Endothelial cell (in vitro differentiated cells): ENCODE data around the gene CAMTA1. TPM values are rescaled to one million over a fixed set of nuclear protein-coding genes. Genes with fewer than 3 reads are reported as not detected.

ENCODE experiments used
- DNase-seq: peaks from one replicate; pipeline ENCODE4 v3.0.0; 2021; ENCODE audit warnings: low spot score
- H3K27ac Mint-ChIP-seq: one replicate; pipeline ENCODE4 v1.8.0; 2021; ENCODE audit warnings: mixed read lengths, inconsistent platforms; ENCODE audit not compliant: unreplicated experiment
- H3K27me3 Mint-ChIP-seq: one replicate; pipeline ENCODE4 v1.8.0; 2021; ENCODE audit warnings: mild to moderate bottlenecking, moderate library complexity, mixed read lengths, inconsistent platforms; ENCODE audit not compliant: unreplicated experiment
- H3K36me3 Mint-ChIP-seq: one replicate; pipeline ENCODE4 v1.8.0; 2021; ENCODE audit warnings: mild to moderate bottlenecking, low read depth, mixed read lengths, inconsistent platforms; ENCODE audit not compliant: unreplicated experiment
- H3K4me1 Mint-ChIP-seq: one replicate; pipeline ENCODE4 v1.8.0; 2021; ENCODE audit warnings: mild to moderate bottlenecking, mixed read lengths, inconsistent platforms; ENCODE audit not compliant: unreplicated experiment
- H3K4me3 Mint-ChIP-seq: one replicate; pipeline ENCODE4 v1.8.0; 2021; ENCODE audit warnings: mild to moderate bottlenecking, mixed read lengths, inconsistent platforms; ENCODE audit not compliant: unreplicated experiment
- H3K9me3 Mint-ChIP-seq: one replicate; pipeline ENCODE4 v1.8.0; 2021; ENCODE audit warnings: mixed read lengths, inconsistent platforms; ENCODE audit not compliant: unreplicated experiment
- total RNA-seq: library from RNA; stranded (reverse); fragmentation: NEBNext Ultra II Directional; extraction: Animal tissue kit (Norgen Biotek cat#: 25700); gene quantifications from one replicate; pipeline ENCODE4 v1.2.1, GENCODE V29; 2021; ENCODE audit not compliant: unreplicated experiment
- TF ChIP-seq, protein P1 (sequence below): fragments of 200-600 bp; sonication (generic); IDR thresholded peaks from one replicate; pipeline ENCODE4 v1.5.0; 2021; ENCODE audit warnings: antibody characterized with exemption; ENCODE audit not compliant: unreplicated experiment

CAMTA1 gene
- total RNA-seq, 1 donor from 2014 or later: 87.3 TPM

- Mint-ChIP-seq H3K4me3 (no peak overlapping the region), H3K27ac (no peak overlapping the region), H3K9me3 (peaks cover 7% of the 10 kb centered on the region), H3K36me3 (no peaks in the 10 kb centered on the region), H3K27me3 (no peaks in the 10 kb centered on the region), H3K4me1 (peaks cover 7% of the 10 kb centered on the region)
- TF ChIP-seq, protein P1, sequence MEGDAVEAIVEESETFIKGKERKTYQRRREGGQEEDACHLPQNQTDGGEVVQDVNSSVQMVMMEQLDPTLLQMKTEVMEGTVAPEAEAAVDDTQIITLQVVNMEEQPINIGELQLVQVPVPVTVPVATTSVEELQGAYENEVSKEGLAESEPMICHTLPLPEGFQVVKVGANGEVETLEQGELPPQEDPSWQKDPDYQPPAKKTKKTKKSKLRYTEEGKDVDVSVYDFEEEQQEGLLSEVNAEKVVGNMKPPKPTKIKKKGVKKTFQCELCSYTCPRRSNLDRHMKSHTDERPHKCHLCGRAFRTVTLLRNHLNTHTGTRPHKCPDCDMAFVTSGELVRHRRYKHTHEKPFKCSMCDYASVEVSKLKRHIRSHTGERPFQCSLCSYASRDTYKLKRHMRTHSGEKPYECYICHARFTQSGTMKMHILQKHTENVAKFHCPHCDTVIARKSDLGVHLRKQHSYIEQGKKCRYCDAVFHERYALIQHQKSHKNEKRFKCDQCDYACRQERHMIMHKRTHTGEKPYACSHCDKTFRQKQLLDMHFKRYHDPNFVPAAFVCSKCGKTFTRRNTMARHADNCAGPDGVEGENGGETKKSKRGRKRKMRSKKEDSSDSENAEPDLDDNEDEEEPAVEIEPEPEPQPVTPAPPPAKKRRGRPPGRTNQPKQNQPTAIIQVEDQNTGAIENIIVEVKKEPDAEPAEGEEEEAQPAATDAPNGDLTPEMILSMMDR: no peak
- DNase-seq: no peak
Measured at GRCh38 chr1:6924891-6925290, 139.6 kb downstream of the CAMTA1 start.

DNA sequence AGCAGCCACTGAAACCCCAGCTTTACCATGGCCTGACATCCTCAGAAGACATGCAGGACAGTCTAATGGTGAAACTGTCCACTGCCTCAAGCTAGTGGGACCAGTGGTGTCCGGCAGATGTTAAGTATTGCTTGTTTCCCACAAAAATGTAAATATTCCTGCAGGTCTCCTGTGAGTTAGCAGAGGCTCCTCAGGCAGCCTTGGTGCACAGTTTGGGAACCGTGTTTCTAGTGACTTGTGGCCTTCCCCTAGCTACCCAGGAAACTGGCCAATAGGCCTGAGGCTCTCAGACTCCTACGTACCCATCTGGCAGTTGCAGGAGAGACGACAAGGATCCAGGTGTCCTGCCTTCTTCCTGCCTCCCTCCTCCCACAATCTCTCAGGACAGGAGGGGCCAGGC is 142.4 kb downstream of the CAMTA1 start:
- no peak overlapping the region for H3K4me3 Mint-ChIP-seq
- no peaks in the 10 kb centered on the region for H3K27me3 Mint-ChIP-seq
- H3K27ac Mint-ChIP-seq: no peak overlapping the region
- no peak for DNase-seq
- TF ChIP-seq, protein P1: no peak
- H3K4me1 Mint-ChIP-seq: peaks cover 16% of the 10 kb centered on the region
- H3K36me3 Mint-ChIP-seq: no peaks in the 10 kb centered on the region
- no peaks in the 10 kb centered on the region for H3K9me3 Mint-ChIP-seq

DNA sequence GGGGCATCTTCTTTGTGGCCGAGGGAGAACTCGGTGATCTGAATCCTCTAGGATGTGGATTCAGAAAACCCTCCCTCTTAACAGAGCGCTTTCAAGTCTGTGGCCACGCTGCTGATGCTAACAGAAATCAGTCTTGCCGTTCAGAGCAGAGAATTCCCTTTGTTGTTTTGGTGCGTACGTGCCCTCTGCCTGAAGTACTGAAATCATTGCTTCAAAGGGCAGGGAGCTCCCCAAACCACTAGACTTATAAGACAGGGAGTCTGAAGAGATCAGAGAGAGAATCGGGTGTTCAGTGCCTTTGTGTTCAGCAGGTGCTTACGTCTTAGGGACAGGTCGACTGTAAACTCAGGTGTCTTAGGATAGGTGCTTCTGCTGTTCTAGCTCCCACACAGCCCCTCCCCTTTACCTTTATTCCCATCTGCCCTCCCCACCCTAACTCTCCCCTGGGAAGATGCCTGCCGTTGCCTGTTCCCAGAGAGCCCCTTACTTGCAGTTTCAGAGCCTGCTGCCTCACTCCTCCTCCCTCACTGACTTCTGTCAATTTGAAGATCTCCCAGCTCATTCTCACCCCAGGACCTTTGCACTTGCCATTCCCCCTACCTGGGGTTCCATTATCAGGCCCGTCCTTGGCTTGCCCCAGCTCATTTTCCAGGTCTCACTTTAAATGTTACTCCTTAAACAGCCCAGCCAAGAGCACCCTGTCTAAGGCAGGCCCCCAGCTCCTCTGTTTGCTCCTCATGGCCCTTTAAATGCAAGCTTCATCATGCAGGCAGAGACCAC is 143.0 kb downstream of the CAMTA1 start:
- Mint-ChIP-seq H3K4me1 (peaks cover 16% of the 10 kb centered on the region), H3K36me3 (no peaks in the 10 kb centered on the region), H3K27me3 (no peaks in the 10 kb centered on the region), H3K9me3 (no peaks in the 10 kb centered on the region), H3K4me3 (no peak overlapping the region), H3K27ac (no peak overlapping the region)
- TF ChIP-seq, protein P1: no peak
- DNase-seq: no peak

DNA sequence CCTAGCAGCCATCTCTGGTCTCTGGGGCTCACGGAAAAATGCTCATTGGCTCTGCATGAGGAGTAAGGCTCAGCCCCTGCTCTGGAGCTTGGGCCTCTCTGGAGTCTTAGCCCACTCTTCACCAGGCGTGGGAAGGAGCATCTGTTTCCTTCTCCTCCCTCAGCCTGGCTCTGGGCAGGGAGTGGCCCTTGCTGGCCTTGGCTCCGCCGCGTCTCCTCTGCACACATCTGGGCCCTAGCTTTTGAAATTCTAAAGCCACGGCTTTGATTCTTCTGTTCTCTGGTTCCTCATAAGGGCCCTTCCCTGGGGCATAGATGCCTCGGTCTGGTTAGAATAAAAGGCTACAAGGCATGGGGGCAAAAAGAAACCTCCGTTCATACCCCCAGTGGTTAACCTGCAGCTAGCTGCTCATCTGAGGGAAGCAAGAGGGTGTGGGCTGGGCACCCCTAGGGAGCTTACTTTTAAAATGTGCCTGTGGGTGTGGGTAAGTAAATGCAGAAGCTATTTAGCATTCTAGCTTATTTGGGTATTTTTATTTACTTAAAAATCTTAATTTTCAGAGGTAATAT is 145.6 kb downstream of the CAMTA1 start:
- TF ChIP-seq, protein P1: no peak
- H3K27ac Mint-ChIP-seq: no peak overlapping the region
- DNase-seq: no peak
- peaks cover 2% of the 10 kb centered on the region for H3K27me3 Mint-ChIP-seq
- H3K4me1 Mint-ChIP-seq: peaks cover 28% of the 10 kb centered on the region
- H3K9me3 Mint-ChIP-seq: no peaks in the 10 kb centered on the region
- H3K36me3 Mint-ChIP-seq: no peaks in the 10 kb centered on the region
- H3K4me3 Mint-ChIP-seq: no peak overlapping the region

- no peak overlapping the region for H3K4me3 Mint-ChIP-seq
- H3K9me3 Mint-ChIP-seq: no peaks in the 10 kb centered on the region
- H3K4me1 Mint-ChIP-seq: peaks cover 25% of the 10 kb centered on the region
- H3K27ac Mint-ChIP-seq: no peak overlapping the region
- TF ChIP-seq, protein P1: no peak
- peaks cover 6% of the 10 kb centered on the region for H3K27me3 Mint-ChIP-seq
- no peaks in the 10 kb centered on the region for H3K36me3 Mint-ChIP-seq
- peak; percentile 22 for DNase-seq
Measured at GRCh38 chr1:6935361-6935883, 150.2 kb downstream of the CAMTA1 start.
